HG03159 (cell line): ENCODE results near the gene KISS1R.

Experiments
- ATAC-seq: cut with Tn5 transposase; IDR thresholded peaks from one replicate; pipeline ENCODE4 v1.9.1; 2021; ENCODE audit warnings: mild to moderate bottlenecking, moderate library complexity; ENCODE audit not compliant: unreplicated experiment

Gene KISS1R

GRCh38 chr19:966485-967088 lies 49.5 kb downstream of the KISS1R start:
- ATAC-seq, result no peak
